Mesendoderm (in vitro differentiated cells): Measurements from ENCODE around the gene ATG9A.
A peak's percentile ranks its signal among the peaks of the same experiment; 100 is the strongest.

Source experiments
- DNase-seq: peaks from one replicate; pipeline ENCODE4 v3.0.0; 2013
- H2AK5ac ChIP-seq: 2 replicates; pipeline ENCODE4 v1.6.1; 2013; ENCODE audit warnings: low read length, inconsistent platforms
- H2BK120ac ChIP-seq: 2 replicates; pipeline ENCODE4 v1.6.1; 2013; ENCODE audit warnings: low read depth, mild to moderate bottlenecking, low read length, moderate library complexity, mixed read lengths
- H2BK15ac ChIP-seq: replicated peaks from 2 replicates; pipeline ENCODE4 v1.6.1; 2013; ENCODE audit warnings: low read depth, mild to moderate bottlenecking, moderate library complexity
- H2BK5ac ChIP-seq: 2 replicates; pipeline ENCODE4 v1.6.1; 2013; ENCODE audit warnings: low read length, inconsistent platforms
- H3K18ac ChIP-seq: 2 replicates; pipeline ENCODE4 v1.6.1; 2013; ENCODE audit warnings: mild to moderate bottlenecking, low read length, mixed read lengths
- H3K23ac ChIP-seq: one replicate; pipeline ENCODE4 v1.6.1; 2013; ENCODE audit warnings: low read length
- H3K27ac ChIP-seq: 2 replicates; pipeline ENCODE4 v1.5.1; 2013; ENCODE audit warnings: low read depth, mild to moderate bottlenecking, inconsistent platforms, low read length, moderate library complexity
- H3K27me3 ChIP-seq: 2 replicates; pipeline ENCODE4 v1.6.1; 2013; ENCODE audit warnings: low read length, control low read depth, mild to moderate bottlenecking, inconsistent platforms; ENCODE audit not compliant: insufficient read depth, poor library complexity
- H3K36me3 ChIP-seq: 2 replicates; pipeline ENCODE4 v1.6.1; 2013; ENCODE audit warnings: low read length, inconsistent platforms; ENCODE audit not compliant: control insufficient read depth, insufficient read depth
- H3K4ac ChIP-seq: one replicate; pipeline ENCODE4 v1.6.1; 2013; ENCODE audit warnings: low read depth, mild to moderate bottlenecking, low read length, moderate library complexity
- H3K4me1 ChIP-seq: 2 replicates; pipeline ENCODE4 v1.6.1; 2013; ENCODE audit warnings: low read depth, low read length, inconsistent platforms; ENCODE audit not compliant: control insufficient read depth
- H3K4me2 ChIP-seq: 2 replicates; pipeline ENCODE4 v1.6.1; 2013; ENCODE audit warnings: low read length
- H3K4me3 ChIP-seq: 2 replicates; pipeline ENCODE4 v1.5.1; 2013; ENCODE audit warnings: mild to moderate bottlenecking, low read length
- H3K56ac ChIP-seq: one replicate; pipeline ENCODE4 v1.6.1; 2013; ENCODE audit warnings: low read length
- H3K79me1 ChIP-seq: 2 replicates; pipeline ENCODE4 v1.6.1; 2013; ENCODE audit warnings: low read length, inconsistent platforms
- H3K79me2 ChIP-seq: 2 replicates; pipeline ENCODE4 v1.6.1; 2013; ENCODE audit warnings: mild to moderate bottlenecking, low read length; ENCODE audit not compliant: control insufficient read depth, insufficient read depth
- H3K9ac ChIP-seq: 2 replicates; pipeline ENCODE4 v1.6.1; 2013; ENCODE audit warnings: low read length, inconsistent platforms
- H4K5ac ChIP-seq: one replicate; pipeline ENCODE4 v1.6.1; 2013; ENCODE audit warnings: low read length
- H4K8ac ChIP-seq: one replicate; pipeline ENCODE4 v1.6.1; 2013; ENCODE audit warnings: low read depth, mild to moderate bottlenecking, control low read depth, low read length, moderate library complexity
- WGBS: extraction: QIAGEN DNeasy Blood & Tissue Kit; methylation state at CpG from one replicate; pipeline ENCODE4 v1.1.7; 2013; ENCODE audit warnings: low lambda C conversion rate, missing lambda C conversion rate; ENCODE audit not compliant: insufficient coverage; ENCODE audit errors: extremely low coverage; 5-methylcytosine and 5-hydroxymethylcytosine counted together

Gene ATG9A

DNA sequence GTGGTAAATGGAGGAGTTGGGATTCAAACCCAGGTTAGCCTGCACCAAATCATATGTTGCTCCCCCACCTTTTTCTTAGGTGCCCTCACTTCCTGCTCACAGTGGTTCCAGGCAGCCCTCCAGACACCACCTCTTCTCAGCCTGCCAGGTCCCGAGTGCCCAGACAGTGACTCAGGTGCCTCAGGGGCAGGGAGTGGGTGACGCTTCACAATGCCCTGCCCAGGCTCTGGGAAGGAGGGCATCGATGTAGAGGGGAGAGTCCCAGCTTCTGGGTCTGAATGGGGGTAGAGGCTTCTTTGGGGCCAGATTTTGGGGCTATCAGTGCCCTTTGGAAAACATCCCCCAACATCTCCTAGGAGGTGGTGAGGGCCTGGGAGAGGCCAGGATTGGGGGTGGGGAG is 44.5 kb upstream of the ATG9A start:
- Histone ChIP-seq H4K5ac (no peak overlapping the region), H2BK120ac (no peak overlapping the region), H3K18ac (peak overlapping the region; percentile 17), H3K4ac (peak overlapping the region; percentile 4), H3K27ac (peak overlapping the region; percentile 88), H2BK15ac (no peak overlapping the region), H4K8ac (no peak overlapping the region), H3K4me3 (no peak overlapping the region), H3K23ac (no peak overlapping the region), H3K4me1 (peaks cover 10% of the 10 kb centered on the region), H3K79me1 (no peaks in the 10 kb centered on the region), H2BK5ac (peak overlapping the region; percentile 6), H3K36me3 (no peaks in the 10 kb centered on the region), H3K4me2 (no peak overlapping the region), H3K56ac (peak overlapping the region; percentile 49), H2AK5ac (no peak overlapping the region), H3K9ac (no peak overlapping the region), H3K27me3 (no peaks in the 10 kb centered on the region), H3K79me2 (no peaks in the 10 kb centered on the region)
- DNase-seq: peak; percentile 86
- no CpG with 5 or more reads among the region's 3 CpGs for WGBS

DNA sequence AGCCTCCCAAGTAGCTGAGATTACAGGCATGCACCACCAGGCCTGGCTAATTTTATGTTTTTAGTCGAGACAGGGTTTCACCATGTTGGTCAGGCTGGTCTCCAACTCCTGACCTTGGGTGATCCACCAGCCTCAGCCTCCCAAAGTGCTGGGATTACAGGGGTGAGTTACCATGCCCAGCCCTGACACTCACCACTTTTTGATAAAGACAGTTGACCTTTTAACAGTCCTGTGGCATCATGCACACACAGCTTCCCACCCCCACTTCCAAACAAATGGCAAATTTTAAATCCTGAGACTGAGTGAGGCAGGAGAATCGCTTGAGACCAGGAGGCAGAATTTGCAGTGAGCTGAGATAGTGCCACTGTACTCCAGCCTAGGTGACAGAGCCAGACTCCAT is 43.6 kb upstream of the ATG9A start:
- Histone ChIP-seq H2BK5ac (no peak overlapping the region), H3K4me3 (no peak overlapping the region), H3K4me1 (peaks cover 3% of the 10 kb centered on the region), H3K18ac (no peak overlapping the region), H3K4ac (peak overlapping the region; percentile 6), H3K23ac (no peak overlapping the region), H2BK120ac (no peak overlapping the region), H3K56ac (no peak overlapping the region), H3K79me2 (no peaks in the 10 kb centered on the region), H2BK15ac (no peak overlapping the region), H3K4me2 (no peak overlapping the region), H3K27ac (no peak overlapping the region), H3K9ac (no peak overlapping the region), H3K27me3 (no peaks in the 10 kb centered on the region), H3K79me1 (no peaks in the 10 kb centered on the region), H4K8ac (no peak overlapping the region), H2AK5ac (no peak overlapping the region), H4K5ac (no peak overlapping the region), H3K36me3 (no peaks in the 10 kb centered on the region)
- DNase-seq: no peak
- no CpG with 5 or more reads among the region's 2 CpGs for WGBS

DNA sequence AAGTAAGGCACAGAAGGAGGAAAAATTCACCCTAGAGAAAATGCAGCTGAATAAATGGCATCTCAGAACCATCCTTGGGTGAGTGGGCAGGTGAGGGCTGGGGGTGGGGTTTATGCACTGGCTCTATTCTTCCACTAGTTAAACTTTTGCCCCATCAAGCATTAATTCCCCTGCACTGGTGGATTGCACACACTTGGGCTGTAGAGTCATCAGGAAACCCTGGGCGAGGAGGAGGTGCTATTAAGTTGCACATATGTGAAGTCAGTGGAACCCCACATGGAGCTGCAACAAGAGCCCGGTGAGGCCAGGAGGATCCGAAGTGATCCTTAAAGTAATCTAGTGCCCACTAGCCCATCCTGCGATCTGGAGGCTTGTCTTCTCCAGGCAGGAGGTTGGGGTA is 42.9 kb upstream of the ATG9A start:
- no peak overlapping the region for H3K4me2 ChIP-seq
- no peaks in the 10 kb centered on the region for H3K79me1 ChIP-seq
- no peak overlapping the region for H3K4ac ChIP-seq
- H3K56ac ChIP-seq: no peak overlapping the region
- no peak overlapping the region for H2BK5ac ChIP-seq
- no peak overlapping the region for H3K4me3 ChIP-seq
- no peak overlapping the region for H3K9ac ChIP-seq
- H3K79me2 ChIP-seq: no peaks in the 10 kb centered on the region
- H3K4me1 ChIP-seq: peaks cover 2% of the 10 kb centered on the region
- H2AK5ac ChIP-seq: no peak overlapping the region
- H3K23ac ChIP-seq: no peak overlapping the region
- no peak for DNase-seq
- no peaks in the 10 kb centered on the region for H3K36me3 ChIP-seq
- no peak overlapping the region for H3K27ac ChIP-seq
- H4K5ac ChIP-seq: no peak overlapping the region
- no CpG with 5 or more reads among the region's 4 CpGs for WGBS
- H2BK15ac ChIP-seq: no peak overlapping the region
- no peak overlapping the region for H3K18ac ChIP-seq
- no peak overlapping the region for H2BK120ac ChIP-seq
- H4K8ac ChIP-seq: no peak overlapping the region
- no peaks in the 10 kb centered on the region for H3K27me3 ChIP-seq

DNA sequence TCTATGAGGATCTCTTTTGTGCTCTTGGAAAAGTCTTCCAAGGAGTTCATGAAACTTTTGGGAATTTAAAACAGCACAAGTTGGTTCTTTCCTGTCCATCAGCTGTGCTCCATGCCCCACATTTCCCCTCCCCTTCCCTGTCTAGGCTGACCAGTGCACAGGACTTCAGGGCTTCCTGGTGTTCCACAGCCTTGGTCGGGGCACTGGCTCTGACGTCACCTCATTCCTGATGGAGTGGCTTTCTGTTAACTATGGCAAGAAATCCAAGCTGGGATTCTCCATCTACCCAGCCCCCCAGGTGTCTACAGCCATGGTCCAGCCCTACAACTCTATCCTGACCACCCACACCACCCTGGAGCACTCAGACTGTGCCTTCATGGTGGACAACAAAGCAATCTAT is 41.6 kb upstream of the ATG9A start:
- no peak overlapping the region for H3K4ac ChIP-seq
- no peaks in the 10 kb centered on the region for H3K27me3 ChIP-seq
- H3K4me3 ChIP-seq: no peak overlapping the region
- H3K9ac ChIP-seq: no peak overlapping the region
- no peak overlapping the region for H2AK5ac ChIP-seq
- H3K79me1 ChIP-seq: no peaks in the 10 kb centered on the region
- peaks cover 2% of the 10 kb centered on the region for H3K4me1 ChIP-seq
- no peak overlapping the region for H2BK120ac ChIP-seq
- no peak overlapping the region for H3K23ac ChIP-seq
- H3K18ac ChIP-seq: no peak overlapping the region
- no peak for DNase-seq
- H4K5ac ChIP-seq: no peak overlapping the region
- H3K27ac ChIP-seq: no peak overlapping the region
- WGBS: no CpG with 5 or more reads among the region's 2 CpGs
- no peak overlapping the region for H2BK5ac ChIP-seq
- H2BK15ac ChIP-seq: no peak overlapping the region
- no peak overlapping the region for H3K4me2 ChIP-seq
- no peaks in the 10 kb centered on the region for H3K36me3 ChIP-seq
- H4K8ac ChIP-seq: no peak overlapping the region
- no peaks in the 10 kb centered on the region for H3K79me2 ChIP-seq
- no peak overlapping the region for H3K56ac ChIP-seq

DNA sequence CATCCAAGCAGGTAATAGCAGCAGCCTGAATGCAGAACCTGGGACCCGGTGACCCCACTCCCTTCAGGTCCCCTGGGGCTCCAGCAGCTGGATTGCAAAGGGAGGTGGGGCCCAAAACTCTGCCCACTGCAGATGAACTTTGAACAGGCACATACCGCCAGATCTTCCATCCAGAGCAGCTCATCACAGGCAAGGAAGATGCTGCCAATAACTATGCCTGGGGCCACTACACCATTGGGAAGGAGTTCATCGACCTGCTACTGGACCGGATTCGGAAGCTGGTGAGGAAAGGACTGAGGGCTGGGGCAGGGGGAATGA is 40.6 kb upstream of the ATG9A start:
- Histone ChIP-seq H3K4me1 (peaks cover 2% of the 10 kb centered on the region), H3K18ac (no peak overlapping the region), H3K4me2 (no peak overlapping the region), H2BK15ac (no peak overlapping the region), H3K23ac (no peak overlapping the region), H3K27ac (no peak overlapping the region), H3K4ac (no peak overlapping the region), H3K27me3 (no peaks in the 10 kb centered on the region), H2AK5ac (no peak overlapping the region), H2BK5ac (no peak overlapping the region), H3K4me3 (no peak overlapping the region), H3K56ac (no peak overlapping the region), H3K79me2 (no peaks in the 10 kb centered on the region), H3K36me3 (no peaks in the 10 kb centered on the region), H3K79me1 (no peaks in the 10 kb centered on the region), H3K9ac (no peak overlapping the region), H4K5ac (no peak overlapping the region), H2BK120ac (no peak overlapping the region), H4K8ac (no peak overlapping the region)
- no CpG with 5 or more reads among the region's 5 CpGs for WGBS
- no peak for DNase-seq

DNA sequence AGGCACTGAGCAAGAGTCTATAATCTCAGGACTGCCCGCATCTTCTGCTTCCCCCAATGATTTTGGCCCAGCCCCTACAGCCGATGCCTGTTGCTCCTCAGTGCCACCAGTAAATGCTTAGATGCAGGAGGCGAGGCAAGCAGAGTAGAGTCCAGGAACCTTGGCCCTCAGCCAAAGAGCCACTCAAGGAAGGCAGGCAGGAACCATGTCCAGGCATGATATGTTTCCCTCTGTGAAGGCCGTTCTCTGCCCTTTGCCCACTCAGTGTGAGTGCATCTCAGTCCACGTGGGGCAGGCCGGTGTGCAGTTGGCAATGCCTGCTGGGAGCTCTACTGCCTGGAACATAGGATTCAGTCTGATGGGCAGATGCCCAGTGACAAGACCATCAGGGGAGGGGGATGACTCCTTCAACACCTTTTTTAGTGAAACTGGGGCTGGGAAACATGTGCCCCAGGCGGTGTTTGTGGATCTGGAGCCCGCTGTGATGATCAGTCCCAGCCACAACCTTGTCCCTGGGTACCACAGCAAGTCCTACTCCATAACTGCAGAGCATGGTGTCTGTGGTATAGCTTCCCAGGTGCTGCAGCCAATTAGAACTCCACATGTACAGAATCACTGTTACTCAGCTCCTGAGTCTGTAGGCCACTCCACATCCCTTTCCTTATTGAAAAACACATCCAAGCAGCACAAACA is 40.1 kb upstream of the ATG9A start:
- Histone ChIP-seq H2BK120ac (no peak overlapping the region), H3K4me1 (peaks cover 2% of the 10 kb centered on the region), H3K79me2 (no peaks in the 10 kb centered on the region), H2BK15ac (no peak overlapping the region), H3K79me1 (no peaks in the 10 kb centered on the region), H4K8ac (no peak overlapping the region), H3K23ac (no peak overlapping the region), H3K18ac (no peak overlapping the region), H2AK5ac (no peak overlapping the region), H2BK5ac (no peak overlapping the region), H4K5ac (no peak overlapping the region), H3K27ac (no peak overlapping the region), H3K36me3 (no peaks in the 10 kb centered on the region), H3K4me2 (no peak overlapping the region), H3K4me3 (no peak overlapping the region), H3K9ac (no peak overlapping the region), H3K56ac (no peak overlapping the region), H3K27me3 (no peaks in the 10 kb centered on the region), H3K4ac (no peak overlapping the region)
- WGBS: no CpG with 5 or more reads among the region's 8 CpGs
- no peak for DNase-seq
